Pancreas (tissue), 10 donors: ENCODE data around the gene CCDC85C. TPM values are rescaled to one million over a fixed set of nuclear protein-coding genes. Genes with fewer than 3 reads are reported as not detected.

ENCODE experiments used
- ATAC-seq, 4 donors: fragments of 200-7000 bp; cut with Tn5 transposase; one replicate each; pipeline versions ENCODE4 v1.8.0 to v1.9.1; 2020; ENCODE audit warnings: mild to moderate bottlenecking in 4 of 4, moderate library complexity in 4 of 4
- DNase-seq, 6 donors: peaks; one replicate each; pipeline ENCODE4 v3.0.0-alpha.2; 2020
- FAIRE-seq: peaks from 2 replicates; lab custom pipeline; 2012; peaks lifted over from hg19 to GRCh38; lab: Jason Lieb, UNC
- H3K27ac ChIP-seq, 4 donors: fragments of 200-600 bp; sonication (generic); 1 replicate in 3 of 4; 2 replicates in 1 of 4; pipeline versions ENCODE4 v1.5.0 to v1.8.0; 2020
- H3K27me3 ChIP-seq, 4 donors: fragments of 200-600 bp; one replicate each; pipeline ENCODE4 v1.8.0; 2021
- H3K36me3 ChIP-seq, 3 donors: fragments of 200-600 bp; sonication (generic) in 1 of 3; one replicate each; pipeline versions ENCODE4 v1.5.0 to v1.8.0; 2020 to 2021
- H3K4me1 ChIP-seq, 3 donors: fragments of 200-600 bp; one replicate each; pipeline ENCODE4 v1.8.0; 2021
- H3K4me3 ChIP-seq, 4 donors: fragments of 200-600 bp; sonication (generic) in 2 of 4; one replicate each; pipeline versions ENCODE4 v1.5.0 to v1.8.0; 2020 to 2021
- H3K9me3 ChIP-seq, 4 donors: fragments of 200-600 bp; one replicate each; pipeline ENCODE4 v1.8.0; 2021
- WGBS, 2 donors: extraction: QIAGEN DNeasy Blood & Tissue Kit; methylation state at CpG; one replicate each; pipeline ENCODE4 v1.1.7; 2013; 5-methylcytosine and 5-hydroxymethylcytosine counted together
- intact Hi-C, 3 donors: fragments of 100-400 bp; cut with DNase I; formaldehyde crosslinking; loops; one replicate each; pipeline versions ENCODE4 v1.11.1 to v1.14.2; 2022
- polyA plus RNA-seq, 2 donors: library from polyadenylated mRNA; stranded (reverse); fragments of 200-250 nt; gene quantifications; one replicate each; pipeline ENCODE4 v1.2.3, GENCODE V29; 2013
- total RNA-seq, 6 donors: library from RNA; stranded (reverse); fragmentation: NEBNext Ultra II Directional in 4 of 6; extraction: Animal tissue kit (Norgen Biotek cat#: 25700) in 4 of 6; gene quantifications; one replicate each; pipeline versions ENCODE4 v1.2.1 to v1.2.4, GENCODE V29; 2021 to 2023
- TF ChIP-seq, protein P1 (sequence below), 4 donors: fragments of 200-600 bp; sonication (generic) in 3 of 4; IDR thresholded peaks; one replicate each; pipeline versions ENCODE4 v1.5.0 to v1.8.0; 2021; ENCODE audit warnings: antibody characterized with exemption in 4 of 4
- donor health status: healthy with polysubstance abuse.
- donor health status: DM: no; HTN: no; CAD: no; lungs with moderate emphysema.
- donor health status: DM: no; HTN: no; CAD: no.
- donor health status: control.
- donor health status: control.
- donor health status: Bipolar disorder and iron deficiency.
- donor health status: DM: yes; HTN: yes; CAD: no.
- donor health status: DM: no; HTN: no; CAD: no.
- donor health status: DM: no; HTN: no; CAD: no.
- donor health status: DM: yes; HTN: yes; CAD: no.

The CCDC85C gene
- total and polyA plus RNA-seq, 8 donors = 9.5 to 22.2 (median 17.6) TPM

DNA sequence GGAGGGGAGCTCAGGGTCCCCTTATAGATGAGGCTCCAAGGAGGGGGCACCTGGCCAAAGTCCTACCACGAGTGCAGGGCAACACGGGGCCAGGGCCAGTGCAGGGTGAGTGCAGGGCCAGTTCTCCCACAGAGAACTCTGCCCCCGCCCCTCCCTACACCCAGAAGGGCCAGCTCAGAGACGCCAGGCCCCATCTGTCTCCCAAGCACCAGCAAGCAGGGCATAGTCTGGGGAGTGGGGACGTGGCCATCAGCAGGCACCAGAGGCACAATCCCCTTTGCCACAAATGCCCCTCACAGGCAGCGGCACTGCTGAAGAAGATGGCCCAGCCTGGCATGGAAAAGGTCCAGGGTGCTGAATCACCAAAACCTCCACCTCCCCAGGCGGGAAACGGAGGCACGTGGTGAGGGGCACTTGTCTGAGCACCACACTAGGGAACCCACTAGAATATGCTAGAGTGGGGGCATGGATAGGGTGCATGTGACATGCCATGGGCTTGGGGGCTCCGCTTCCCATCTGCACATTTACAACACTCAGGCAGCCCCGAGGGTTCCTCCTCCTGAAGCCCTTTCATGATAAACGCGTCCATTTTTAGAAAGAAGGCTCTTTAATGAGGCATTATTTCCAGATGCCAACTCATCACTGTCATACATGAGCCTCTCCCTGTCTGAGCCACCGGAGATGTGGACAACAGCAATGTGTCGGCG, 17.8 kb downstream of the CCDC85C start:
- no peak overlapping the region for H3K4me3 ChIP-seq
- FAIRE-seq (no peak), ATAC-seq (no peak), DNase-seq (peak in 1 of 6 donors; percentile 68)
- TF ChIP-seq, protein P1, sequence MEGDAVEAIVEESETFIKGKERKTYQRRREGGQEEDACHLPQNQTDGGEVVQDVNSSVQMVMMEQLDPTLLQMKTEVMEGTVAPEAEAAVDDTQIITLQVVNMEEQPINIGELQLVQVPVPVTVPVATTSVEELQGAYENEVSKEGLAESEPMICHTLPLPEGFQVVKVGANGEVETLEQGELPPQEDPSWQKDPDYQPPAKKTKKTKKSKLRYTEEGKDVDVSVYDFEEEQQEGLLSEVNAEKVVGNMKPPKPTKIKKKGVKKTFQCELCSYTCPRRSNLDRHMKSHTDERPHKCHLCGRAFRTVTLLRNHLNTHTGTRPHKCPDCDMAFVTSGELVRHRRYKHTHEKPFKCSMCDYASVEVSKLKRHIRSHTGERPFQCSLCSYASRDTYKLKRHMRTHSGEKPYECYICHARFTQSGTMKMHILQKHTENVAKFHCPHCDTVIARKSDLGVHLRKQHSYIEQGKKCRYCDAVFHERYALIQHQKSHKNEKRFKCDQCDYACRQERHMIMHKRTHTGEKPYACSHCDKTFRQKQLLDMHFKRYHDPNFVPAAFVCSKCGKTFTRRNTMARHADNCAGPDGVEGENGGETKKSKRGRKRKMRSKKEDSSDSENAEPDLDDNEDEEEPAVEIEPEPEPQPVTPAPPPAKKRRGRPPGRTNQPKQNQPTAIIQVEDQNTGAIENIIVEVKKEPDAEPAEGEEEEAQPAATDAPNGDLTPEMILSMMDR (IDR thresholded peaks at IDR 0.05) = no peak
- no peaks in the 10 kb centered on the region for H3K27me3 ChIP-seq
- no peaks in the 10 kb centered on the region for H3K9me3 ChIP-seq
- intact Hi-C loops = no loop called here
- H3K36me3 ChIP-seq = no peaks in the 10 kb centered on the region
- no peak overlapping the region for H3K27ac ChIP-seq
- WGBS, 2 donors = 76 to 77% methylated on average over 16 of the region's 16 CpGs
- H3K4me1 ChIP-seq = no peaks in the 10 kb centered on the region

DNA sequence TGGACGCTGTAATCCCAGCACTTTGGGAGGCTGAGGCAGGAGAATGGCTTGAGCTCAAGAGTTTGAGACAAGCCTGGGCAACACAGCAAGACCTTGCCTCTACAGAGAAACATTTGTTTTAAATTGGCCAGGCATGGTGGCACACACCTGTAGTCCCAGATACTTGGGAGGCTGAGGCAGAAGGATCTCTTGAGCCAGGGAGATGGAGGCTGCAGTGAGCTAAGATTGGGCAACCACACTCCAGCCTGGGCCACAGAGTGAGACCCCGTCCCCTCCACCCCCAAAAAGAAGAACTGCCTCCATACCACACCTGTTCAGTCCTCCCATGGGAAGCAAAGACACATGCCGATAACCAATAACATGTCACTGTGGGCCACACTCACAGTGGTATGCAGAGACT, 19.2 kb downstream of the CCDC85C start:
- H3K36me3 ChIP-seq = no peaks in the 10 kb centered on the region
- ATAC-seq (no peak), FAIRE-seq (no peak), DNase-seq (no peak)
- no peaks in the 10 kb centered on the region for H3K27me3 ChIP-seq
- no peak overlapping the region for H3K27ac ChIP-seq
- no peak overlapping the region for H3K4me3 ChIP-seq
- intact Hi-C loops = no loop called here
- 84 to 95% methylated on average over 3 of the region's 3 CpGs for WGBS, 2 donors
- TF ChIP-seq, protein P1 (IDR thresholded peaks at IDR 0.05) = no peak
- H3K9me3 ChIP-seq = no peaks in the 10 kb centered on the region
- peaks cover 3 to 9% (median 4%) of the 10 kb centered on the region in 3 donors for H3K4me1 ChIP-seq

DNA sequence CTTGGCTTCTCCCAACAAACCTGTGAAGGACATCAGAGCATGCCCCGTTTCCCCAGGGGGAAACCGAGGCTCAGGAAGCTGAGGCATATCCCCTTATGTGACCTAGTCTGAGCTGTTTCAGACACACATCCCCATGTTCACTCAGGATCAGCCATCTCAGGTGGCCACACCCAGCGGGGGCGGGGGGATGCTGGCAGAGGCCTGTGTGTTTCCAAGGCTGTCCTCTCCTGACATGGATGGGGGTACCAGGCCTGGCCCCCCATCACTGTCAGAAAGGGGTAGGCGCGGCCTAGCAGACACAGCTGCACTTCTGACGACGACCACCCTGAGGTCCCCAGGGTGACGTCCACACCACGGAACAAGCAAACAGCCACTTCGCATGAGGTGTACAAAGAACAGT, 22.1 kb downstream of the CCDC85C start:
- Histone ChIP-seq H3K4me1 (peaks cover 18 to 25% (median 20%) of the 10 kb centered on the region in 3 donors), H3K27ac (no peak overlapping the region), H3K36me3 (no peaks in the 10 kb centered on the region), H3K4me3 (no peak overlapping the region), H3K27me3 (no peaks in the 10 kb centered on the region), H3K9me3 (no peaks in the 10 kb centered on the region)
- 93 to 97% methylated on average over 11 of the region's 11 CpGs for WGBS, 2 donors
- no peak for ATAC-seq
- peak in 1 of 6 donors; percentile 54 for DNase-seq
- TF ChIP-seq, protein P1 (IDR thresholded peaks at IDR 0.05) = no peak
- FAIRE-seq = no peak
- intact Hi-C loops = no loop called here

DNA sequence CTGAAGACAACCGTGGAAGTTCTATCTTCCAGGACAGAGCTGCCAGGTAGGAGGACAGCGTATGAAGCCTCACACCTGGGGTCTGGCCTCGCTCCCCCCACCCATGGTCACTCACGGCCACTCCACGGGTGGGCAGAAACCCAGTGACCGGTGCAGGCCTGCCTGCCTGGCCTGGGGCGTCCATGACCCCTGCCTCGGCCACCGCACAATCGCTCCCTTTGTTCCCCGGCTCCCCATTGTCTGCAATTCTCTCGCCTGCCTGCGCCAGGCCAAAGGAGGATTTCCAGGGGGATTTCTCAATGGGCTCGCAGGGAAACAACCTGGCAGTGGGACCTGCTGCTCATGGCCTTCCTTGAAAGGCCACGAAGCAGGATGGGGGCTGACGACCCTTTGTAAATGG, 22.6 kb downstream of the CCDC85C start:
- 83 to 90% methylated on average over 16 of the region's 16 CpGs for WGBS, 2 donors
- intact Hi-C loops = no loop called here
- no peak for ATAC-seq
- Histone ChIP-seq H3K4me3 (no peak overlapping the region), H3K36me3 (no peaks in the 10 kb centered on the region), H3K4me1 (peaks cover 24 to 29% (median 25%) of the 10 kb centered on the region in 3 donors), H3K27me3 (no peaks in the 10 kb centered on the region), H3K9me3 (no peaks in the 10 kb centered on the region), H3K27ac (peak overlapping the region in 1 of 4 donors; percentile 5)
- TF ChIP-seq, protein P1 (IDR thresholded peaks at IDR 0.05) = no peak
- peak in 1 of 6 donors; percentile 48 for DNase-seq
- no peak for FAIRE-seq
